ENCODE results near the gene CARS1. TPM values are rescaled to one million over a fixed set of nuclear protein-coding genes. Genes with fewer than 3 reads are reported as not detected.
"Not testable (repeated sequence)": the region's sequence is repeated elsewhere in the genome, so short reads cannot be mapped to it uniquely, and the experiment has no call there.

The CARS1 gene
- total and polyA plus RNA-seq, 12 donors, result 12.5 to 24.6 (median 15.9) TPM

- peak overlapping the region in 4 of 10 donors; percentile 13 to 79 (median 70) for H3K27ac ChIP-seq
- no peak overlapping the region for H3K4me3 ChIP-seq
- DNase-seq, result peak in 1 of 2 donors; percentile 54
- TF ChIP-seq CTCF (IDR thresholded peaks at IDR 0.05), result no peak
- no peaks in the 10 kb centered on the region for H3K36me3 ChIP-seq
- ATAC-seq, result peak in 6 of 8 donors; percentile 46 to 71 (median 54)
- peaks cover 0 to 39% (median 13%) of the 10 kb centered on the region in 9 donors for H3K4me1 ChIP-seq
- intact Hi-C loops (cut with DNase I), result no loop called here
- 69 to 71% methylated on average over 8 of the region's 8 CpGs for WGBS, 2 donors
- H3K27me3 ChIP-seq, result no peaks in the 10 kb centered on the region
- H3K9me3 ChIP-seq, result no peaks in the 10 kb centered on the region
Observed at GRCh38 chr11:3074912-3075589, 17.8 kb upstream of the CARS1 start.

GRCh38 chr11:3073029-3073435, 15.8 kb upstream of the CARS1 start:
- 54 to 84% methylated on average over 3 of the region's 3 CpGs for WGBS, 2 donors
- peak overlapping the region in 9 of 10 donors; percentile 64 to 91 (median 79) for H3K27ac ChIP-seq

GRCh38 chr11:3069425-3069824, 12.2 kb upstream of the CARS1 start:
- no peaks in the 10 kb centered on the region for H3K9me3 ChIP-seq
- intact Hi-C loops (cut with DNase I), result no loop called here
- WGBS, 2 donors, result 75 to 78% methylated on average over 7 of the region's 8 CpGs
- TF ChIP-seq CTCF (IDR thresholded peaks at IDR 0.05), result no peak
- no peak overlapping the region for H3K4me3 ChIP-seq
- DNase-seq (no peak), ATAC-seq (no peak)
- peaks cover 0 to 6% (median 0%) of the 10 kb centered on the region in 7 donors for H3K27me3 ChIP-seq
- H3K4me1 ChIP-seq, result peaks cover 0 to 28% (median 6%) of the 10 kb centered on the region in 9 donors
- no peak overlapping the region for H3K27ac ChIP-seq
- no peaks in the 10 kb centered on the region for H3K36me3 ChIP-seq

More at GRCh38 chr11:3073029-3073435, 15.8 kb upstream of the CARS1 start:
- ATAC-seq (peak; percentile 77 to 95 (median 92)), DNase-seq (peak in 1 of 2 donors; percentile 68)
- H3K4me3 ChIP-seq, result no peak overlapping the region
- H3K36me3 ChIP-seq, result no peaks in the 10 kb centered on the region
- no peaks in the 10 kb centered on the region for H3K9me3 ChIP-seq
- H3K27me3 ChIP-seq, result no peaks in the 10 kb centered on the region
- H3K4me1 ChIP-seq, result peaks cover 0 to 39% (median 13%) of the 10 kb centered on the region in 9 donors
- intact Hi-C loops (cut with DNase I), result no loop called here
- no peak for TF ChIP-seq CTCF (IDR thresholded peaks at IDR 0.05)

GRCh38 chr11:3066308-3066707, 9.1 kb upstream of the CARS1 start:
- H3K27me3 ChIP-seq; H3K27ac ChIP-seq; intact Hi-C loops (cut with DNase I); DNase-seq; H3K4me1 ChIP-seq; H3K36me3 ChIP-seq; ATAC-seq; H3K4me3 ChIP-seq; H3K9me3 ChIP-seq: not testable (repeated sequence)
- WGBS, 2 donors, result 96 to 98% methylated on average over 3 of the region's 3 CpGs

- ATAC-seq; H3K27me3 ChIP-seq; DNase-seq; H3K27ac ChIP-seq; H3K4me1 ChIP-seq; H3K36me3 ChIP-seq; intact Hi-C loops (cut with DNase I); H3K4me3 ChIP-seq; H3K9me3 ChIP-seq: not testable (repeated sequence)
- WGBS, 2 donors, result 89% methylated on average over 6 of the region's 6 CpGs
Observed at GRCh38 chr11:3064709-3065108, 7.5 kb upstream of the CARS1 start.

- 69 to 75% methylated on average over 8 of the region's 8 CpGs for WGBS, 2 donors
- H3K36me3 ChIP-seq; H3K27ac ChIP-seq; intact Hi-C loops (cut with DNase I); H3K9me3 ChIP-seq; H3K27me3 ChIP-seq; H3K4me3 ChIP-seq; DNase-seq; H3K4me1 ChIP-seq; ATAC-seq: not testable (repeated sequence)
Observed at GRCh38 chr11:3063876-3064275, 6.7 kb upstream of the CARS1 start.

- H3K9me3 ChIP-seq; H3K36me3 ChIP-seq; H3K4me3 ChIP-seq; ATAC-seq; H3K27me3 ChIP-seq; H3K27ac ChIP-seq; DNase-seq; intact Hi-C loops (cut with DNase I); H3K4me1 ChIP-seq: not testable (repeated sequence)
- WGBS, 2 donors, result 86 to 87% methylated on average over 4 of the region's 4 CpGs
Observed at GRCh38 chr11:3063432-3063831, 6.2 kb upstream of the CARS1 start.
